HepG2 (cell line): ENCODE measurements around the gene CPVL. TPM values are rescaled to one million over a fixed set of nuclear protein-coding genes. Genes with fewer than 3 reads are reported as not detected.

Experiments
- ATAC-seq: fragments of 200-7000 bp; cut with Tn5 transposase; 3 replicates; pipeline ENCODE4 v1.9.1; 2020; ENCODE audit warnings: mild to moderate bottlenecking, moderate library complexity
- BruUV-seq: library from RNA; stranded (reverse); fragments of 400-500 nt; replicated peaks from 2 replicates; lab custom pipeline; 2021; lab: Mats Ljungman, UMichigan
- CTCF ChIA-PET: fragments of 300-600 bp; formaldehyde crosslinking; extraction: SDS; loops from one replicate; lab custom pipeline; 2021; ENCODE audit warnings: low total read pairs, inconsistent platforms, low intra/inter-chr PET ratio; lab: Yijun Ruan, JAX
- POLR2A ChIA-PET: fragments of 350-600 bp; sonication (Branson Sonifier 250); formaldehyde crosslinking; loops from one replicate; lab custom pipeline; 2020; ENCODE audit warnings: antibody characterized with exemption, inconsistent platforms; lab: Yijun Ruan, JAX
- DNase-seq: peaks from one replicate; pipeline ENCODE4 v3.0.0-alpha.2; 2015; ENCODE audit warnings: low spot score
- FAIRE-seq: peaks from 3 replicates; lab custom pipeline; 2011; peaks lifted over from hg19 to GRCh38; lab: Jason Lieb, UNC
- H2AFZ ChIP-seq: one replicate; pipeline ENCODE4 v1.6.1; 2011; ENCODE audit warnings: low read length, inconsistent platforms
- H3K27ac ChIP-seq: fragments of 300-600 bp; 3 replicates; pipeline ENCODE4 v1.8.0; 2011; ENCODE audit warnings: mixed run types, mild to moderate bottlenecking, mixed read lengths, low read length, inconsistent platforms; ENCODE audit not compliant: insufficient read depth; ENCODE audit errors: extremely low read length
- H3K27me3 ChIP-seq, 2 experiments: fragments of 200-600 bp in 1 of 2; 2 replicates in 1 of 2; 3 replicates in 1 of 2; pipeline versions ENCODE4 v1.6.0 to v1.8.0; 2011; ENCODE audit warnings: low read length in 2 of 2, mild to moderate bottlenecking in 2 of 2, moderate library complexity in 2 of 2, inconsistent platforms in 1 of 2; ENCODE audit not compliant: insufficient read depth in 2 of 2, control insufficient read depth in 1 of 2
- H3K36me3 ChIP-seq, 2 experiments: fragments of 200-600 bp in 1 of 2; replicated peaks in 1 of 2; 2 replicates in 1 of 2; 3 replicates in 1 of 2; pipeline versions ENCODE4 v1.5.1 to v1.8.0; 2011; ENCODE audit warnings: low read length in 2 of 2, inconsistent platforms in 1 of 2; ENCODE audit not compliant: insufficient read depth in 2 of 2, control insufficient read depth in 1 of 2
- H3K4me1 ChIP-seq: 2 replicates; pipeline ENCODE4 v1.5.1; 2012; ENCODE audit warnings: low read length, inconsistent platforms; ENCODE audit not compliant: insufficient read depth
- H3K4me2 ChIP-seq: 2 replicates; pipeline ENCODE4 v1.6.0; 2011; ENCODE audit warnings: low read depth, low read length, inconsistent platforms
- H3K4me3 ChIP-seq, 3 experiments: fragments of 200-600 bp in 1 of 3; sonication (generic), shearing (Covaris generic) in 1 of 3; replicated peaks in 1 of 3; 2 replicates each; pipeline ENCODE4 v1.5.1; 2011 to 2016; ENCODE audit warnings: low read length in 3 of 3, inconsistent platforms in 2 of 3, low read depth in 2 of 3, mild to moderate bottlenecking in 2 of 3, control low read depth in 1 of 3, mixed read lengths in 1 of 3; ENCODE audit not compliant: insufficient read depth in 1 of 3
- H3K79me2 ChIP-seq: one replicate; pipeline ENCODE4 v1.6.1; 2011; ENCODE audit warnings: low read length, inconsistent platforms; ENCODE audit not compliant: insufficient read depth
- H3K9ac ChIP-seq: 2 replicates; pipeline ENCODE4 v1.6.0; 2011; ENCODE audit warnings: mild to moderate bottlenecking, low read depth, low read length, inconsistent platforms; ENCODE audit not compliant: insufficient read depth
- H3K9me3 ChIP-seq: 2 replicates; pipeline ENCODE4 v1.5.1; 2012; ENCODE audit warnings: mild to moderate bottlenecking, low read length
- H4K20me1 ChIP-seq: 2 replicates; pipeline ENCODE4 v1.6.0; 2011; ENCODE audit warnings: inconsistent platforms, mild to moderate bottlenecking, low read length, moderate library complexity; ENCODE audit not compliant: insufficient read depth
- ATF2 ChIP-seq: sonication (generic); formaldehyde crosslinking; IDR thresholded peaks from 2 replicates; pipeline ENCODE4 v1.4.0; 2020; ENCODE audit warnings: missing genetic modification reagents
- CSRNP2 ChIP-seq: sonication (generic); formaldehyde crosslinking; conservative IDR thresholded peaks from 2 replicates; pipeline ENCODE4 v1.8.0; 2022; ENCODE audit warnings: low read depth, missing genetic modification reagents
- ELF4 ChIP-seq: sonication (generic); formaldehyde crosslinking; IDR thresholded peaks from 2 replicates; pipeline ENCODE4 v1.5.0; 2020; ENCODE audit warnings: missing genetic modification reagents, mild to moderate bottlenecking, moderate library complexity, borderline replicate concordance
- GATAD1 ChIP-seq: IDR thresholded peaks from 2 replicates; pipeline ENCODE4 v1.6.1; 2016; ENCODE audit warnings: missing genetic modification reagents, missing compliant biosample characterization
- HNF4A ChIP-seq: sonication (generic); formaldehyde crosslinking; IDR thresholded peaks from 2 replicates; pipeline ENCODE4 v1.4.0; 2020; ENCODE audit warnings: missing genetic modification reagents
- KAT7 ChIP-seq: IDR thresholded peaks from 2 replicates; pipeline ENCODE4 v1.6.1; 2018; ENCODE audit warnings: borderline replicate concordance, missing compliant biosample characterization
- SRY ChIP-seq: sonication (generic); formaldehyde crosslinking; IDR thresholded peaks from 2 replicates; pipeline ENCODE4 v1.8.0; 2022; ENCODE audit warnings: mild to moderate bottlenecking, missing genetic modification reagents
- ZBTB26 ChIP-seq: IDR thresholded peaks from 2 replicates; pipeline ENCODE4 v1.6.1; 2016; ENCODE audit warnings: missing compliant biosample characterization, missing genetic modification reagents, borderline replicate concordance
- ZNF512B ChIP-seq: sonication (generic); formaldehyde crosslinking; IDR thresholded peaks from 2 replicates; pipeline ENCODE4 v1.5.1; 2020; ENCODE audit warnings: missing genetic modification reagents, mild to moderate bottlenecking, borderline replicate concordance
- WGBS: methylation state at CpG from one replicate; pipeline ENCODE4 v1.1.6; 2017; ENCODE audit warnings: low lambda C conversion rate; 5-methylcytosine and 5-hydroxymethylcytosine counted together
- in situ Hi-C: cut with HindIII; loops from 2 replicates; pipeline ENCODE4 v1.10.0; 2017; ENCODE audit warnings: low pct_unique_long_range_greater_than_20kb; ENCODE audit not compliant: extremely low pct_ligation_motif_present
- intact Hi-C: fragments of 100-400 bp; cut with micrococcal nuclease; formaldehyde crosslinking; loops from one replicate; pipeline ENCODE4 v1.10.0; 2022; ENCODE audit not compliant: unreplicated experiment
- polyA plus RNA-seq, 8 experiments: library from polyadenylated mRNA; depleted of rRNA in 3 of 8; stranded (reverse) in 7 of 8; unstranded in 1 of 8; fragments of >200 nt; fragmentation: Illumina TruSeq in 4 of 8; extraction: Trizol in 4 of 8; gene quantifications; 2 replicates each; pipeline versions ENCODE4 v1.2.1 to v1.2.3, GENCODE V29; 2011 to 2016; ENCODE audit warnings: low read depth in 4 of 8, missing spikeins in 1 of 8, mixed read lengths in 1 of 8; ENCODE audit not compliant: insufficient read depth in 1 of 8
- total RNA-seq, 5 experiments: library from RNA; depleted of rRNA; stranded (reverse); fragments of >200 nt; fragmentation: Illumina TruSeq; extraction: Trizol; gene quantifications; 2 replicates each; pipeline ENCODE4 v1.2.3, GENCODE V29; 2016; ENCODE audit warnings: low read depth in 1 of 5

CPVL gene
- total and polyA plus RNA-seq, 2 of the 13 experiments (the other 11 are each of a cell fraction or from before 2014, with no cell fraction given) = 59.2 to 294 TPM

GRCh38 chr7:28983396-28984190 is 162.7 kb downstream of the CPVL start:
- POLR2A ChIA-PET = no interaction called here
- DNase-seq = no peak
- intact Hi-C loops (no loop called here), in situ Hi-C loops (no loop called here)
- 72% methylated on average over 4 of the region's 4 CpGs for WGBS
- no peaks in the 10 kb centered on the region for H3K27me3 ChIP-seq
- no peak overlapping the region for H3K27ac ChIP-seq
- no peak for ATAC-seq
- H3K9ac ChIP-seq = no peak overlapping the region
- no peak overlapping the region for H3K4me2 ChIP-seq
- TF ChIP-seq KAT7 (CRISPR knock-in tag) (no peak), ATF2 (CRISPR knock-in tag) (no peak), SRY (CRISPR knock-in tag) (no peak), ZNF512B (CRISPR knock-in tag) (no peak), GATAD1 (no peak), HNF4A (no peak), ZBTB26 (CRISPR knock-in tag) (no peak), CSRNP2 (CRISPR knock-in tag) (no peak), ELF4 (CRISPR knock-in tag) (no peak)
- no peaks in the 10 kb centered on the region for H3K36me3 ChIP-seq
- CTCF ChIA-PET = no interaction called here
- H3K79me2 ChIP-seq = no peaks in the 10 kb centered on the region
- no peak for FAIRE-seq
- no peaks in the 10 kb centered on the region for H3K9me3 ChIP-seq
- no peak overlapping the region for H2AFZ ChIP-seq
- no peak overlapping the region for H3K4me3 ChIP-seq
- peaks cover 14% of the 10 kb centered on the region; the same call in 1 of the 2 replicates for H3K4me1 ChIP-seq
- H4K20me1 ChIP-seq = no peaks in the 10 kb centered on the region
- no TSS peak for BruUV-seq
